ENCODE measurements around the gene CEACAM6.
"Not testable (repeated sequence)": the region's sequence is repeated elsewhere in the genome, so short reads cannot be mapped to it uniquely, and the experiment has no call there.

The CEACAM6 gene

DNA sequence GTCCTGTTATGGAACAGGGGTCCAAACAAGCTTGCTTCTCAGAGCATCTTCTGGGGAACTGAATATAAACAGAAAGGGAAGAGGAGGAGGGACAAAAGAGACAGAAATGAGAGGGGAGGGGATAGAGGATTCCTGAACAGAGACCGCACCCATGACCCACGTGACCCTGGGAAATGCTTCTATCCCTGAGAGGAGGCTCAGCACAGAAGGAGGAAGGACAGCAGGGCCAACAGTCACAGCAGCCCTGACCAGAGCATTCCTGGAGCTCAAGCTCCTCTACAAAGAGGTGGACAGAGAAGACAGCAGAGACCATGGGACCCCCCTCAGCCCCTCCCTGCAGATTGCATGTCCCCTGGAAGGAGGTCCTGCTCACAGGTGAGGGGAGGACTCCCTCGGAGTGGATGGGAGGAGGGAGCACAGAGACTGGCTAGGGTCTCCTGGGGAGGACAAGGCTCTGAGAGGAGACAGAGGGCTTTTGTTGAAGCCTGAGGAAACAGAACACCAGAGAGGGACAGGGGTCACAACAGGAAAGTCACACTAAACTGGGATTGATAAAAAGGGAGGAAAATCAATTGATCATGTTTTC, at the start of gene CEACAM6:
CEACAM6 (plus strand) TSS at position 203 of the 586 bp plus-strand sequence; CDS start at position 312, 109 bp downstream.
- no peak for DNase-seq

GRCh38 chr19:41706741-41707501, 48.4 kb upstream of the CEACAM6 start:
- DNase-seq = peak; percentile 75

DNA sequence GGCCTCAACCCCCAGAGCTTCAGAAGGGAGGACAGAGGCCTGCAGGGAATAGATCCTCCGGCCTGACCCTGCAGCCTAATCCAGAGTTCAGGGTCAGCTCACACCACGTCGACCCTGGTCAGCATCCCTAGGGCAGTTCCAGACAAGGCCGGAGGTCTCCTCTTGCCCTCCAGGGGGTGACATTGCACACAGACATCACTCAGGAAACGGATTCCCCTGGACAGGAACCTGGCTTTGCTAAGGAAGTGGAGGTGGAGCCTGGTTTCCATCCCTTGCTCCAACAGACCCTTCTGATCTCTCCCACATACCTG, 47.9 kb upstream of the CEACAM6 start:
- no peak for DNase-seq

DNA sequence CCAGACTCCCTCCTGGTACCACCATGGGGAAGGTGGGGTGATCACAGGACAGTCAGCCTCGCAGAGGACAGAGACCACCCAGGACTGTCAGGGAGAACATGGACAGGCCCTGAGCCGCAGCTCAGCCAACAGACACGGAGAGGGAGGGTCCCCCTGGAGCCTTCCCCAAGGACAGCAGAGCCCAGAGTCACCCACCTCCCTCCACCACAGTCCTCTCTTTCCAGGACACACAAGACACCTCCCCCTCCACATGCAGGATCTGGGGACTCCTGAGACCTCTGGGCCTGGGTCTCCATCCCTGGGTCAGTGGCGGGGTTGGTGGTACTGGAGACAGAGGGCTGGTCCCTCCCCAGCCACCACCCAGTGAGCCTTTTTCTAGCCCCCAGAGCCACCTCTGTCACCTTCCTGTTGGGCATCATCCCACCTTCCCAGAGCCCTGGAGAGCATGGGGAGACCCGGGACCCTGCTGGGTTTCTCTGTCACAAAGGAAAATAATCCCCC, 47.4 kb upstream of the CEACAM6 start:
- no peak for DNase-seq

- no peak for DNase-seq
Observed at GRCh38 chr19:41708481-41708880, 46.8 kb upstream of the CEACAM6 start, which contains the start of gene CEACAM5. Gene CEACAM5, plus strand, starts transcription at chr19:41708626. Its CDS starts 106 bp downstream, at chr19:41708732.

DNA sequence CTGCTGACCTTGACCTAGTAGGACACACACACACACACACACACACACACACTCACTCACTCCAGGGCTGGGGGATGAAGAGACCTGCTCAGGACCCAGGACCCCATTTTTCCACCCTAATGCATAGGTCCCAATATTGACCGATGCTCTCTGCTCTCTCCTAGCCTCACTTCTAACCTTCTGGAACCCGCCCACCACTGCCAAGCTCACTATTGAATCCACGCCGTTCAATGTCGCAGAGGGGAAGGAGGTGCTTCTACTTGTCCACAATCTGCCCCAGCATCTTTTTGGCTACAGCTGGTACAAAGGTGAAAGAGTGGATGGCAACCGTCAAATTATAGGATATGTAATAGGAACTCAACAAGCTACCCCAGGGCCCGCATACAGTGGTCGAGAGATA, 45.8 kb upstream of the CEACAM6 start:
- not testable (repeated sequence) for DNase-seq

DNA sequence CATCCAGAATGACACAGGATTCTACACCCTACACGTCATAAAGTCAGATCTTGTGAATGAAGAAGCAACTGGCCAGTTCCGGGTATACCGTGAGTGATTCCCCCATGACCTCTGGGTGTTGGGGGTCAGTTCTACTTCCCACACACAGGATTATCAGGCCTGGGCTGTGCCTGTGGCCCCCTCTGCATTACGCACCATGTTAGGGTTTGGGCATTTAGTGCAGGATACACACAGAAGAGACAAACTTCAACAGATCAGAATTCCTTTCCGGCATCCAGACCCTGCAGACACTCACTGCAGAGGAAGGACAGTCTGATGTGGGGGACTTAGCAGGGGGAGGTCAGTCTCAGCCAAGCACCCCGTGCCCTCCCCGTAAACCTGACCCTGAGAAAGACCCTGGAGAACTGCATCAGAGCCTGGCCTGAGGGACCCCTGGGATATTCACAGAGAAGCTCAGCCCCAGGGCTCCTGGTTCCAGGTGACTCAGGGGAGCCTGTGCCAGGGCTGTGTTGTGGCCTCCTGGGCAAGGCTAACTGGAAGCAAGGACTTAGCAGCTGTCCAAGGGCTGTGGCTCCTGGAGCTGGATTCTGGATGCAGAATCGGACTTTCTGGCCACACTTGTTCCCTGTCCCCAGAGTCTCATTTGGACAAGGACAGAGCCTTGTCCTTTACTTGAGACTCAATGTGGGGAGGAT, 45.2 kb upstream of the CEACAM6 start:
- DNase-seq = no peak

GRCh38 chr19:41711376-41712261, 43.7 kb upstream of the CEACAM6 start:
- DNase-seq = no peak

DNA sequence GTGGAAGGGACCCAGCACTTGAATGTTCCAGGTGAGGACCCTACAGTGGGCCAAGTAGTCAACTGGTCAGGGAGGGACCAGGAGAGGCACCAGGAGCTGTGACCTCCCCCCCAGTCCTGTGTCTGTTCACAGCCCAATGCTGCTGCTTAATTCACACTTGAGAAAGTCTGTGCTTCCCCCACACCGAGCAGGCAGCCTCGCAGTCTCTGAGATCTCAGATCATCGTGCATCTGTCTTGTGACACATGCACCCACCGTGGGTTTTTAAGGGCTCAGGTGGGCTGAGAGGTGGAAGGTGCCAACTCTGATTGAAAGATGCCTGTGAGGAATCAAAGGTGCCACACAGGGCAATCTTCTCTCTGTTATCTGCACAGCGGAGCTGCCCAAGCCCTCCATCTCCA, 40.7 kb upstream of the CEACAM6 start:
- DNase-seq = no peak

- no peak for DNase-seq
Observed at GRCh38 chr19:41718761-41719160, 36.6 kb upstream of the CEACAM6 start.

DNA sequence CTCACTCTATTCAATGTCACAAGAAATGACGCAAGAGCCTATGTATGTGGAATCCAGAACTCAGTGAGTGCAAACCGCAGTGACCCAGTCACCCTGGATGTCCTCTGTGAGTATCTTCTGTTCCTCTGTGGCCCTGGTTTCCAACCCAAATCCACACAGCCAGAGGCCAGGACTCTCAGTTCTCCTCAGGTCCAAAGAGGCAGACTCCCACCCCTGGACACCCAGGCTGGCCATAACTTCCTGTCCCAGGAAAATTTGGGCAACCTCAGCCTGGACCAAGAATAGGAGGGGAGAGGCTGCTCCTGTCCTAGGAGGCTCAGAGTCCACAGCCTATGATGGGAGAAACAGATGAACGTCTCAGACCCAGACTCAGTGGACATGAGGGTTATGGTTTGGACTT, 35.2 kb upstream of the CEACAM6 start:
- no peak for DNase-seq

DNA sequence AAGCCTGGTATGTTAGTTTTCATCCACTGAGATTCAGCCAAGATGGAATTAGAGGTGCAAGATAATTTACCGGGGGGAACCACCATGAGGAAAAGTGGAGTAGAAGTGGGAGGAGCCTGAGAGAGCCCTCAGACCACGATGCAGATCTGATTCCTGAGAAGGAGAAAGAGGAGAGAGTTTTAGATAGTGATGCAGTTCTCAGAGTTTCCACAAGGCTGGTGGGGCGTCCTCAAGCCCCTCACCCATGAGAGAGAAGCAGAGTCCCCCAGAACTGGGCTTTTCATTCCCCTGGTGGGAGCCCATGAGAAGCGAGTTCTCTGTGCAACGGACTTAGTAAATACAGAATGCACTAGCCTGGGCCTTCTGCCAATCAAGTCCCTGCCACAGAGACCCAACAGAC, 28.8 kb upstream of the CEACAM6 start:
- no peak for DNase-seq

- no peak for DNase-seq
Observed at GRCh38 chr19:41734156-41734555, 21.2 kb upstream of the CEACAM6 start.

GRCh38 chr19:41734585-41734984, 20.7 kb upstream of the CEACAM6 start:
- DNase-seq = no peak

DNA sequence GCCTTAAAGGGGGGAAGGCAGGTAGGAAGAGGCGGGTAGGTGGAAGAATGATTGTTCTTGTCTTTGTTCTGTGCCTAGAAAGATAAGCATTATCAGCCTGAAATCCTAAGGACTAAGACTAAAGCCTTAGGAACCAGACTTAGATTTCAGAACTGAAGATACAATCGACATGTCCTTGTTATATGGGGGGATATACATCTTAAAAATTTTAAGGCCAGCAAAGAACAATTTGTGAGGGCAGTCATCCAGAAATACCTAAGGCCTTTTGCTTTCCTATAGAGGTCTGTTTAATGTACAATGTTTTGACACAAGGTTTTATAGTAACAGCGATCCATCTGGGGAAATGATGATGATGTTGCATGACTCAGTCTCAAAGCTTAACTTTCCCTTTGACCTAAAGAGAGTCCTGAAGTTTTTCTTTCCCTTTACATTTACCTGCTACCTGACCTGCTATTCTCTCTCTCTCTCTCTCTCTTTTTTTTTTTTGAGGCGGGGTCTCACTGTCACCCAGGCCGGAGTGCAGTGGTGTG, 20.2 kb upstream of the CEACAM6 start:
- DNase-seq = no peak

DNA sequence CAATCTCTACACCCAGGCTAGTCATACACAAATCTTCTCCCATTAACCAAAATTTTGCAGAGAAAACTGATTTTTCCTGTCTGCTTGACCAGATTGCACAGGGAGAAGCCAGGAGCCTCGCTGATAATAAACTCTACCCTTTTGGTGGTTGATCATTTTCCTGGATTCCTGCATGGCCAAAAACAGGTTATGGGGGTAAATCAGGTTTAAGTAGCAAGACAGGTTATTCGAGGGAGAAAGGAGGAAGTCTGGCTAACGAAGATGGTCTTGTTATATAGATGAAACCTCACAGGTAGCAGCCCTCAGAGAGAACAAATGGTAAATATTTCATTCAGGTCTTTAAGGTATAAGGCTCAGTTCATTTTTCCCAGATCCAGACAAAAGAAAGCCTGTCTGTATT, 16.0 kb upstream of the CEACAM6 start:
- DNase-seq = no peak

- DNase-seq = no peak
Observed at GRCh38 chr19:41740415-41741243, 14.7 kb upstream of the CEACAM6 start.

DNA sequence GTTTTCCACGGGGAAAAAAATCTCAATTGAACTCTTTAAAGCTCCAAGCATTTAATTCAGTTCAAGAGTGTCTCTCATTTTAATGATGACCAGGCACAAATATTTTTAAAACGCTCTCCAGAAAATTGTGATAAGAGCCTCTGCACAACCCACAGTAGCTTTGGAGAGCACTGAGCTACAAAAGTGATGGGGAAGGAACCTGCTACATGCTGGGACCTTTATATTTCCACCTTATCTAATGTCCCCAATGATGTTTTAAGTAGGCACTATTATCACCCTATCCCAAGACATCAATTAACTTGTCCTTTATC, 14.1 kb upstream of the CEACAM6 start:
- no peak for DNase-seq

- no peak for DNase-seq
Observed at GRCh38 chr19:41744850-41745249, 10.5 kb upstream of the CEACAM6 start.

GRCh38 chr19:41745756-41746155, 9.6 kb upstream of the CEACAM6 start:
- DNase-seq = no peak

DNA sequence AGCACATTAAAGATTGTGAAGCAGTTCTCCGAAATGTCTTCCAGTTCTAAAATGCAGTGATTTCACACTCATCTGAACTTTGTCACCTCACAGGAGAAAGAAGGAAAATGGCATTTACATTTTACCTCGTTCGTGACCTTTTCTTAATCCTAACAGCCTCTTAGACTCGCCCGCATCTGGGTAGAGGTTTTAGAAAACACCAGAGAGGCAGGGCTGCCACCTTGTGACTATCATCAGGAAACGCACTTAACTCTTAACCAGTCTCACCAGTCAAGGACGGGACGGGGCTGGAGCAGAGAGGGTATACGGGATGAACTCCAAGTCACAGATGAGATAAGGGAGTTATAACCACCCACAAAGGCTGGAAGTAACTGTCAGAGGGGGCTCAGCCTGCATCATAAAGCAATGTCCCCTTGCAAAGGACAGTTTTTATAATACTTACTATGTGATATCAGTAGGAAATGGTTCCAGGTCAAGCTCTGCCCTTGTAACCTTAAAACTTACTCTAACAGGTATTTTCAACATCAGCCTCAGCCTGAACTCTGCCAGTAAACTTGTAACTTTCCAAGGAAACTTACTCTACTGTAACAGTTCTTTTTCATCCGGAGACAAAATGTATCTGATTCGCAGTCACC, 8.6 kb upstream of the CEACAM6 start:
- peak; percentile 50 for DNase-seq
